ENCODE measurements around the gene NETO2. TPM values are rescaled to one million over a fixed set of nuclear protein-coding genes. Genes with fewer than 3 reads are reported as not detected.

Gene NETO2
- total RNA-seq, 1 donor from 2014 or later = 18.7 TPM

GRCh38 chr16:47081115-47081514, 62.6 kb downstream of the NETO2 start:
- Histone ChIP-seq H3K36me3 (no peaks in the 10 kb centered on the region), H3K4me3 (no peak overlapping the region), H3K9me3 (no peaks in the 10 kb centered on the region), H3K27me3 (ENCODE audit: low read depth) (no peaks in the 10 kb centered on the region), H3K27ac (no peak overlapping the region), H3K4me1 (no peaks in the 10 kb centered on the region)
- TF ChIP-seq, protein P1, sequence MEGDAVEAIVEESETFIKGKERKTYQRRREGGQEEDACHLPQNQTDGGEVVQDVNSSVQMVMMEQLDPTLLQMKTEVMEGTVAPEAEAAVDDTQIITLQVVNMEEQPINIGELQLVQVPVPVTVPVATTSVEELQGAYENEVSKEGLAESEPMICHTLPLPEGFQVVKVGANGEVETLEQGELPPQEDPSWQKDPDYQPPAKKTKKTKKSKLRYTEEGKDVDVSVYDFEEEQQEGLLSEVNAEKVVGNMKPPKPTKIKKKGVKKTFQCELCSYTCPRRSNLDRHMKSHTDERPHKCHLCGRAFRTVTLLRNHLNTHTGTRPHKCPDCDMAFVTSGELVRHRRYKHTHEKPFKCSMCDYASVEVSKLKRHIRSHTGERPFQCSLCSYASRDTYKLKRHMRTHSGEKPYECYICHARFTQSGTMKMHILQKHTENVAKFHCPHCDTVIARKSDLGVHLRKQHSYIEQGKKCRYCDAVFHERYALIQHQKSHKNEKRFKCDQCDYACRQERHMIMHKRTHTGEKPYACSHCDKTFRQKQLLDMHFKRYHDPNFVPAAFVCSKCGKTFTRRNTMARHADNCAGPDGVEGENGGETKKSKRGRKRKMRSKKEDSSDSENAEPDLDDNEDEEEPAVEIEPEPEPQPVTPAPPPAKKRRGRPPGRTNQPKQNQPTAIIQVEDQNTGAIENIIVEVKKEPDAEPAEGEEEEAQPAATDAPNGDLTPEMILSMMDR (IDR thresholded peaks at IDR 0.05) = no peak
- ATAC-seq (no peak), DNase-seq (no peak)
- intact Hi-C loops (cut with DNase I) = no loop called here

GRCh38 chr16:47079860-47080259, 63.9 kb downstream of the NETO2 start:
- no peaks in the 10 kb centered on the region for H3K9me3 ChIP-seq
- DNase-seq = no peak
- no peaks in the 10 kb centered on the region for H3K36me3 ChIP-seq
- no peak for ATAC-seq
- H3K4me1 ChIP-seq = no peaks in the 10 kb centered on the region
- H3K4me3 ChIP-seq = no peak overlapping the region
- TF ChIP-seq, protein P1 (IDR thresholded peaks at IDR 0.05) = no peak
- no peaks in the 10 kb centered on the region for H3K27me3 ChIP-seq (ENCODE audit: low read depth)
- intact Hi-C loops (cut with DNase I) = no loop called here
- H3K27ac ChIP-seq = no peak overlapping the region

DNA sequence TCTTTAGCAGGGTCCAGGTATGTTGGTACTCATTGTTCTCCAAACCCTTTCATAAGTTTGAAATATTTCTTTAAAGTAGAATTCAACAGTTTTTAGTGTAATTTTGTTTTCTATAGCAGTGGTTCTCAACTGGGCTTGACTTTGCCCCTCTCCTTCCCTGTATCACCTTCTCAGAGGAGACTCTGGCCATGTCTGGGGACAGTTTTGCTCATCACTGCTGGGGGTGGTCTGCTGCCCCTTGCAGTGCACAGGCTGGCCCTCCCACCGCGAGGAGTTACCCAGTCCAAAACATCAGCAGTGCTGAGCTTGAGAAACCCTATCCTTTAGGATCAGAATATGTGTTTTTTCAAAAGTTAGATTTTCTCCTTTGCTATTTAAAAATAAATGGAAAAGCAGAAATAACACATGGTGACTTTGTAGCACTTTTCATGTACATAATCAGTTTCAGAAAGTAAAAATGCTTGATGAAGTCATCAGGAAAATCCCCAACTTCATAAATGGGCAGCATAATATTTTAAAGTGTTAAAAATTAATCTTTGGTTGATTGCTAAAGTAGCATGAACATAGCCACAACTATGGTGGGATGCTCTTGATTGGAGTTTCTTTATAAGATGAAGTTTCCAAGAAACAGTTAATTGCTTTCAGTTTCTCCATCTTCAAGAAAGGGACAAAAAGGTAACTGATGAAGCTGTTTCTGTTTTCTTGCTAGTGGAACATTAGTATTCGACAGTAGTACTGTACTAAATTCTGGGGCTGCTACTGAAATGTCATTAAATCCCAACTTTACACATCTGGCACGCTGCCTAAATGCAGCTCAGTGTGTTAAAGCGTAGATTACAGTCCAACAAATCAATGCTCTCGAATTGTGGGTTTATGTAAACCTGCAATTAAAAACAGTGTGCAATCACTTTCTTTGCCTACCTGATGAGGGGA, 70.3 kb downstream of the NETO2 start:
- DNase-seq (no peak), ATAC-seq (no peak)
- Histone ChIP-seq H3K9me3 (no peaks in the 10 kb centered on the region), H3K27me3 (ENCODE audit: low read depth) (no peaks in the 10 kb centered on the region), H3K4me1 (no peaks in the 10 kb centered on the region), H3K36me3 (no peaks in the 10 kb centered on the region), H3K27ac (no peak overlapping the region), H3K4me3 (no peak overlapping the region)
- intact Hi-C loops (cut with DNase I) = no loop called here
- TF ChIP-seq, protein P1 (IDR thresholded peaks at IDR 0.05) = no peak

DNA sequence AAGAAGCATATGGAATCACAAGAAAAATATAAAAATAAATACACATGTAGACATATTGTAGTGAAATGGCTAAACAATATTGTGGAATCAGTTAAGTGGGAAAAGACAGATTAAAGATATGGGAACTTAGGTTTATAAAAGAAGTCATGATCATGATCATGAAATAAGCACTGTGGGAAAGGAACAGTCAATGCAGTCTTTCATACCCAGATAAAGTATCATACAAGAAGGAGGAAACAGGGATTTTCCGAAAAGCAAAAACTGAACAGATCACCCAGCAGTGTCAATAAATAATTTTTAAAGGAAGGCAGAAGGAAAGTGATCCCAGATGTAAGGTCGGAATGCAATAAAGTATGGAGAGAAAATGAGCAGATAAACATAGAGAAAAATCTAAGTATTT, 71.6 kb downstream of the NETO2 start:
- Histone ChIP-seq H3K4me1 (no peaks in the 10 kb centered on the region), H3K36me3 (no peaks in the 10 kb centered on the region), H3K4me3 (no peak overlapping the region), H3K27me3 (ENCODE audit: low read depth) (no peaks in the 10 kb centered on the region), H3K27ac (no peak overlapping the region), H3K9me3 (no peaks in the 10 kb centered on the region)
- DNase-seq (no peak), ATAC-seq (no peak)
- TF ChIP-seq, protein P1 (IDR thresholded peaks at IDR 0.05) = no peak
- intact Hi-C loops (cut with DNase I) = no loop called here

GRCh38 chr16:47069841-47070584, 73.7 kb downstream of the NETO2 start:
- Histone ChIP-seq H3K9me3 (no peaks in the 10 kb centered on the region), H3K27me3 (ENCODE audit: low read depth) (no peaks in the 10 kb centered on the region), H3K27ac (no peak overlapping the region), H3K4me1 (no peaks in the 10 kb centered on the region), H3K36me3 (no peaks in the 10 kb centered on the region), H3K4me3 (no peak overlapping the region)
- no peak for ATAC-seq
- intact Hi-C loops (cut with DNase I) = no loop called here
- no peak for DNase-seq
- TF ChIP-seq, protein P1 (IDR thresholded peaks at IDR 0.05) = no peak

Data from lower lobe of right lung (tissue), 2 donors.